Stimulated activated CD8-positive, alpha-beta memory T cell treated with anti-CD3 and anti-CD28 coated beads, Interleukin-2, amount 100 ng/mL, for 1 hour (primary cell): ENCODE results near the gene RIN3.

Experiments
- DNase-seq, 2 donors: peaks; one replicate each; pipeline ENCODE4 v3.0.0-alpha.2; 2020; ENCODE audit warnings: low read depth in 2 of 2

Gene RIN3

DNA sequence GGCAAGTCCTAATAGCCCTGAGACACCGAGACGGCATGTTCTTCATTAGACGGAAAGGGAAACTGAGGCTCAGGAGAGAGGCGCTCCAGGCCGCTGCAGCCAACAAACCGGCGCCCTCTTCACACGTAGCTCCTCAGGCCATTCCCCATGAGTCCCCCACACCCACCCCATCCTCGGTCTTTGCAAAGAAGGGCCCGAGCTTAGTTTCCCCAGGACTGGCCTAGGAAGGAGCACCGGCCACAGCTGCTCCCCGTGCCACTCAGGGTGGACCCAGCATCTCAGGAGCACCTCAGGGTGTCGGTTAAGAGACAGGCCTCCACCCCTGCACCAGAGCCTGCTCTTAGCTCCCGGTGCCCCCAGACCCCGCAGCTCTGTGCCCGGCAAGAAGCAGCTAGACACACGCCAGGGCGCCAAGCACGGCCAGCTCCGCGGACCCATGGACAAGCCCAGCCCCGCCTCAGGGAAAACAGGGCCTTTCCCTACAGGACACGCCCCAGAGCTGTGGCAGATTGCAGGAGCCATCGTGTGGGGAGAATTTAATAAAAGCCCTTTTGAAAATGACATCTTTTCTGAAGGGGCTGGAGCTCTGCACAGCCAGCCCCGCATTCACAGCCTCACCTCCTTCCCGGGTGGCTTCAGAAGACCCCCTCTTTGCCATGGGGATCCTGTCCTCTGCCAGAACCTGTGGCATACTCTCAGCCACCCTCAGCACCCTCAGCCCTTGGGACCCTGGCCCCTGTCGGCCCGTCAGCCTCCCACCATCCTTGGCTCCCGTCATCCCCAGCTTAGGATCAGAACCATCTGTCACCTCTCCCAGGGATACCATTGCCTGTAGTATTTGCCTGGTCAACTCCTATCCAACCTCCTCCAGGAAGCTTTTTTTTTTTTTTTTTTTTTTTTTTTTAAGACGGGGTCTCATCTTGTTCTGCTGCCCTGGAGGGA lies 175.1 kb downstream of the RIN3 start:
- DNase-seq, result no peak

- DNase-seq, result no peak
These were observed 176.8 kb downstream of the RIN3 start for GRCh38 chr14:92690171-92691011.

- DNase-seq, result no peak
These were observed 179.2 kb downstream of the RIN3 start for GRCh38 chr14:92692822-92693226.

GRCh38 chr14:92693998-92694795 lies 180.6 kb downstream of the RIN3 start:
- no peak for DNase-seq

DNA sequence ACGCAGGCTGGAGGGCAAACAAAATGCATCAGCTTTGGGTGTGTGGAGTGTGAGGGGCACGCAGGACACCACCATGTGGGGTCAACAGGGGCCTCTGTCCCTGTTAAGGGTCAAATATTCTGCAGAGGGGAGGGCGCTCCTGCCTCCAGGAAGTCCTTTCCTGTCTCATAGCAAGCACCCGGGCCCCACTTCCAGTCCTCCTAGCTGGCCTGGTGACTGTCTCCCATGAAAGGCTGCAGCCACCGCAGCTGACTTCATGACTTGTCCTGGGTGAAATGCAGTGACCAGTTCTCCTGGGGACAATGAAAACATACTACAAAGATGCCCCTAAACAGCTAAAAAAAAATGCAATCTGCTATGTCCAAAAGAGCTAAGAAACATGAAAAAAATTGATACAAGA lies 181.2 kb downstream of the RIN3 start:
- DNase-seq, result no peak

DNA sequence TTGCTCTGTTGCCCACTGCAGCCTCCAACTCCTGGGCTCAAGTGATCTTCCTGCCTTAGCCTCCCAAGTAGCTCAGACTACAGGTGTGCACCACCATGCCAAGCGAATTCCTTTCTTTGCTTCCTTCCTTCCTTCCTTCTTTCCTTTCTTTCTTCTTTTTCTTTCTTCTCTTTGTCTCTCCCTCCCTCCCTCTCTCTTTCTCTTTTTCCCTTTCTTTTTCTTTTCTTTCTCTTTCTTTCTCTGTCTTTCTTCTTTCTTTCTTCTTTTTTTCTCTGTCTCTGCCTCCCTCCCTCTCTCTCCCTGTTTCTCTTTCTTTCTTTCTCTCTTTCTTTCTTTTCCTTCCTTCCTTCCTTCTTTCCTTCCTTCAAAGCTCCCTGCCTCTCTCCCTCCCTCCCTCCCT lies 182.0 kb downstream of the RIN3 start:
- DNase-seq, result no peak

DNA sequence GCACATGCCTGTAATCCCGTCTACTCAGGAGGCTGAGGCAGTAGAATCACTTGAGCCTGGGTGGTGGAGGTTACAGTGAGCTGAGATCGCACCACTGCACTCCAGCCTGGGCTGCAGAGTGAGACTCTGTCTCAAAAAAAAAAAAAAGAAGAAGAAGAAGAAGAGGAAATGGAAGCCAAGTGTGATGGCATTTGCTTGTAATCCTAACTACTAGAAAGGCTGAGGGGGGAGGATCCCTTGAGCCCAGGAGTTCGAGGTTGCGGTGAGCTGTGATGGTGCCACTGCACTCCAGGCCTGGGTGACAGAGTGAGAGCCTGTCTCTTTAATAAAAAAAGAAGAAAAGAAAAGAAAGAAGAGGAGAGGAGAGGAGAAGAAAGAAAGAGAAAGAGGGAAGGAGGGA lies 182.8 kb downstream of the RIN3 start:
- DNase-seq, result no peak

DNA sequence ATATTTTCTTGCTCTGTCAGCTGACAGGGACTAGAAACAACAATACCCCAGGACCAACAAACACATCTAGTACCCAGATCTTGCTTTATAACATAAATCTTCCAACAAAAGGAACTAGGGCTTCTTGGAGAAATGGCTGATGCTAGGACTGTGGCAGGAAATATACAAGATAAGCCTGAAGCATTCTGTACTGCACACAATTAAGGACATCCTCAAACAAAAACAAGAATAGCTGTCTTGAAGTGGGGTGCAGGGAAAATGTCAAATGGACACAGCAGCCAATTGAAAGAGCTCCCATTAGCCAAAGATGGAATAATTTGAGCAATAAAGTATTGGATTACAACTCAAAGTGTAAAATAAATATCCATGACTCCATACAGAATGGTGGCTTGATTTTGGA lies 184.8 kb downstream of the RIN3 start:
- DNase-seq, result no peak

GRCh38 chr14:92701826-92702225 lies 188.2 kb downstream of the RIN3 start:
- DNase-seq, result no peak

DNA sequence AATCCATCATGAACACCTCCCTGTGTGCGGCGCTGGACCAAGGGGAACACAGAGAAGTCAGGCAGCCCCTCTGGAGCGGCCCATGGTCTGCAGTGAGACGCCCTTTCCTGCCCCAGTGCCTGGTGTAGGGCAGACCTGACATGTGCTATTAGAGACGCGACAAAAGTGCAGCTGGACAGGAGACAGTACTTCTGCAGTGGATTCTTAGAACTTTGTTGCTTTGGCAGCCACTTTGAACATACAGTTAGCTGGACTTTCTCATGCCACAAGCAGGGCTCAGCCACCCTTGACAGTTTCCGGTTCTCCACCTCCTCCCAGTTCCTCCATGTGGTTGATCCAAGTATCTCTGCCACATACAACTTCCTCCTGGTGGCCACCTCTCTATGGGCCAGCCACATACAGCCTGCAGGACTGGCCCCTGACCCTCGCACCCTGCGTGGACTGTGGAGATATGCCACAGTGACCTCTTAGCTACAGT lies 188.9 kb downstream of the RIN3 start:
- no peak for DNase-seq

DNA sequence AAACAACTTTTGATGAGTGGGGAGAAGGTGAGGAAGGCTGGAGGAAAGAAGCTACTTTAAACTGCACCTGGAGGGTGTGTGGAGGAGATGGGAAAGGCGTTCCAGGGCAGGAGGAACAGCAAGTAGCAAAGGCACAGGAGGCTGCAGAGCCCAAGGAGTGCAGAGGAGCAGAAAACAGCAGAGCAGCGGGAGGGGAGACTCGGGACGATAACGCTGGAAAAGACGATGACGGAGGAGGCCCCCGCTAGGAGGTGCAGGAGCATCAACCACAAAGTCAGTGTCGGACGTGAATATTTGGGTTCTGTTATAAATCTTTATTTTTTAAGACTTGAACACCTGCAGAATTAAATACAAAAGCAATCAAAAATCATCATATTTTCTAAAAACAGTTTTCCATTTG lies 189.9 kb downstream of the RIN3 start:
- DNase-seq, result no peak

DNA sequence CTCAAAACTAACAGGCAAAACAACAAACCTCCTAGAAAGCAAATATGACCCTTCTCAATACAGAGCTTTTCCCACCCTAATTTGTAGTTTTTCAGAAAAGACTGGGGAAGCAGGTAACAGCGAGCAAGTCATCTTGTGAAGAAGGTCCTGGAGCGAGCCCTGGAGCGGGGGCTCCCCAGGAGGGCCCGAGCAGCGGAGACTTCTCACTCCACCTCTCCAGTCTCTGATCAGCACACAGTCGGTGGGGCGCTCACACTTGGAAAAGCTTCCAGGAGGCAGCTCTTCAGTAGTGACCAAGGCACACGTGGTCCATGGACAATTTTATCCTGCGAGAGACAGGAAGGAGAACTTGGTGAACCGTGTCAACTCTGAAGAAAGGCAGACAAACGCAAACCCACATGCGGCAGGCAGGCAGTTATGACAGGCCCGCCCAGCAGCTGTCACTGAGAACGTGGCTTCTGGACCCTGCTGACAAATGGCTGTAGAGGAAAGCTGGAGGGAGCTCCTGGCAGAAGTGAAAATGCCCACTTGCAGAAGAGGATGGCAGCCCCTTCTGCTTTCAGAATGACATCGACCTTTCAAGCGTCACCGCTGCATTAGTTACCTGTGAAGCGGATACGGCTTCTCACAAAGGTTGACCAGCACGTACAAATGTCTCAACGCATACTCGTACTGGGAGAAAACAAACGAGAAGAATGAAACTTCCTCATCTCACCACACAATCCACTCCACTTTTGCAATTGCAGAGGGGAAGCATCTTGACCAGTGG lies 190.6 kb downstream of the RIN3 start:
- no peak for DNase-seq

- DNase-seq, result no peak
These were observed 191.2 kb downstream of the RIN3 start for GRCh38 chr14:92704821-92705220.

DNA sequence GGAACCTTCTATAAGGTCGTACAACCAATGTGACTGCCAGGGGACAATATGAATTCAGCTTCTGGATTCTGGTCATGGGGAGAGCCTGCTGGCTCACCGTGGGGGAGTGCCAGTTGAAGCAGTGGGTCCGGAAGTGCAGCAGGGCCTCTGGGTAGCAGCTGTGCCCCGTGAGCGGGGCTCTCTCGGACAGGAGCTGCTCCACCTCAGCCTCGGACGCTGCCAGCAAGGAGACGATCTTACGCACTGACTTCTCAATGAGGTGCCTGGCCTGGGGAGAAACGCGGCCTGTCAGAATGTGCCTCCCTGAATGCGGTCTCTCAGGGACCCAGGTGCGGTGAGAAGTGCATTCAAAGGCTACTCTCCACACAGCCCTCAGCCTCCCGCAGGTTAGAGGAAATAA lies 192.8 kb downstream of the RIN3 start:
- no peak for DNase-seq

GRCh38 chr14:92709340-92710000 lies 195.9 kb downstream of the RIN3 start:
- no peak for DNase-seq

DNA sequence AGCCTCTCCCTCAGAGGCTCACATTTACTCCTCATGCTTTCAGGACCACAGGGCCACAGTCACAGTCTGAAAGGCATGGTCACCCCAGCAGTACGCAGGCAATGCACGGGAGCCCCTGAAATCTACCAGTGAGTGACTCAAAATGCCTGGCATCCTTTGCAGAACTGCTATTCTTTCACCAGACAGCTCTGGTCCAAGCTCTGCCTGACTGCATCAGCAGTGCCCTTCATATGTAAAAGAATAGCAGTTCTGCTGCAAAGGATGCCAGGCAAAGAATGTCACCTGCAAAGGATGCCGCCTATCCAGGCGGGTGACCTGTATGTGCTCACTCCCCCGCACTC lies 196.4 kb downstream of the RIN3 start:
- no peak for DNase-seq

GRCh38 chr14:92711976-92712653 lies 198.5 kb downstream of the RIN3 start:
- DNase-seq, result no peak

GRCh38 chr14:92712654-92713051 lies 199.1 kb downstream of the RIN3 start:
- DNase-seq, result no peak

- DNase-seq, result peak; percentile 46 to 67
These were observed 201.2 kb downstream of the RIN3 start for GRCh38 chr14:92714739-92715307.

DNA sequence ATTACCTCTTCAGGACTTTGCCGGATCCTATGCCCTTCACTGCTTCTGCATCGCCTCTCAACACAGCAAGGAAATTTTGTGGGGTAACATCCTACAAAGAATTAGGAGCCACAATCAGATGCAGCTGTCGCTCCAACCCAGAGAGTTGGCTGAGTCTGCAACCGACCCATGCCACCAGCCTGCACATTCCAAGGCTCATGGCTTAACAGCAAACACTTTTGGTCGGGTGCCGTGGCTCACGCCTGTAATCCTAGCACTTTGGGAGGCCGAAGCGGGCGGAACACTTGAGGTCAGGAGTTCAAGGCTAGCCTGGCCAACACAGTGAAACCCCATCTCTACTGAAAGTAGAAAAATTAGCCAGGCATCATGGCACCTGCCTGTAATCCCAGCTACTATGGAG lies 202.6 kb downstream of the RIN3 start:
- no peak for DNase-seq
